GM19438 (cell line): ENCODE results near the gene SND1.

Experiments
- ATAC-seq: cut with Tn5 transposase; IDR thresholded peaks from one replicate; pipeline ENCODE4 v1.9.1; 2021; ENCODE audit warnings: low read depth; ENCODE audit not compliant: unreplicated experiment

SND1 gene

GRCh38 chr7:127920787-127921438 is 268.9 kb downstream of the SND1 start:
- ATAC-seq = no peak

- no peak for ATAC-seq
Observed at GRCh38 chr7:127922656-127923055, 270.7 kb downstream of the SND1 start.

GRCh38 chr7:127924874-127925273 is 272.9 kb downstream of the SND1 start:
- no peak for ATAC-seq

- ATAC-seq = no peak
Observed at GRCh38 chr7:127927348-127927696, 275.3 kb downstream of the SND1 start.

- no peak for ATAC-seq
Observed at GRCh38 chr7:127928222-127928621, 276.2 kb downstream of the SND1 start.

- ATAC-seq = peak; percentile 46
Observed at GRCh38 chr7:127928852-127929251, 276.9 kb downstream of the SND1 start.

GRCh38 chr7:127930341-127931328 is 278.6 kb downstream of the SND1 start:
- ATAC-seq = no peak

- no peak for ATAC-seq
Observed at GRCh38 chr7:127932076-127932475, 280.1 kb downstream of the SND1 start.

GRCh38 chr7:127932496-127932895 is 280.5 kb downstream of the SND1 start:
- no peak for ATAC-seq

GRCh38 chr7:127933146-127933545 is 281.2 kb downstream of the SND1 start:
- no peak for ATAC-seq

GRCh38 chr7:127934711-127935110 is 282.7 kb downstream of the SND1 start:
- ATAC-seq = no peak

GRCh38 chr7:127935847-127936376 is 283.9 kb downstream of the SND1 start:
- no peak for ATAC-seq

- no peak for ATAC-seq
Observed at GRCh38 chr7:127937066-127937680, 285.2 kb downstream of the SND1 start.

- no peak for ATAC-seq
Observed at GRCh38 chr7:127938588-127938987, 286.6 kb downstream of the SND1 start.

- ATAC-seq = no peak
Observed at GRCh38 chr7:127940381-127941160, 288.6 kb downstream of the SND1 start.

- no peak for ATAC-seq
Observed at GRCh38 chr7:127941476-127942210, 289.6 kb downstream of the SND1 start.

GRCh38 chr7:127943541-127944521 is 291.8 kb downstream of the SND1 start:
- ATAC-seq = no peak

- ATAC-seq = no peak
Observed at GRCh38 chr7:127946111-127946510, 294.1 kb downstream of the SND1 start.

GRCh38 chr7:127946847-127947246 is 294.9 kb downstream of the SND1 start:
- ATAC-seq = no peak
